Activated naive CD8-positive, alpha-beta T cell treated with anti-CD3 and anti-CD28 coated beads, Interleukin-2, amount 10 ng/mL, durations not matched to agents 7 days and 5 days (primary cell): ENCODE results near the gene IFNL3. TPM values are rescaled to one million over a fixed set of nuclear protein-coding genes. Genes with fewer than 3 reads are reported as not detected.
"Not testable (repeated sequence)": the region's sequence is repeated elsewhere in the genome, so short reads cannot be mapped to it uniquely, and the experiment has no call there.

Experiments used
- ATAC-seq: fragments of 150-1000 bp; cut with Tn5 transposase; one replicate; pipeline ENCODE4 v1.10.0; 2021; ENCODE audit warnings: low read depth, moderate library complexity
- POLR2A ChIA-PET: fragments of 350-600 bp; sonication (Branson Sonifier 250); formaldehyde crosslinking; loops from one replicate; lab custom pipeline; 2021; ENCODE audit warnings: antibody characterized with exemption; lab: Charles Lee
- DNase-seq: peaks from one replicate; pipeline ENCODE4 v3.0.0; 2021
- H3K27ac Mint-ChIP-seq: one replicate; pipeline ENCODE4 v1.8.0; 2022; ENCODE audit warnings: mild to moderate bottlenecking, mixed read lengths
- H3K27me3 Mint-ChIP-seq: one replicate; pipeline ENCODE4 v1.8.0; 2022; ENCODE audit warnings: mild to moderate bottlenecking, moderate library complexity, mixed read lengths
- H3K36me3 Mint-ChIP-seq: one replicate; pipeline ENCODE4 v1.8.0; 2021; ENCODE audit warnings: mild to moderate bottlenecking, mixed read lengths
- H3K4me1 Mint-ChIP-seq: one replicate; pipeline ENCODE4 v1.8.0; 2021; ENCODE audit warnings: mixed read lengths
- H3K4me3 Mint-ChIP-seq: one replicate; pipeline ENCODE4 v1.8.0; 2022; ENCODE audit warnings: mild to moderate bottlenecking, moderate library complexity, mixed read lengths
- H3K9me3 Mint-ChIP-seq: one replicate; pipeline ENCODE4 v1.8.0; 2021; ENCODE audit warnings: mixed read lengths
- total RNA-seq, 2 experiments: library from RNA; stranded (reverse); gene quantifications; one replicate each; pipeline ENCODE4 v1.2.3, GENCODE V29; 2021

Gene IFNL3
- not detected for total RNA-seq

- H3K4me1 Mint-ChIP-seq, H3K27me3 Mint-ChIP-seq, H3K4me3 Mint-ChIP-seq, POLR2A ChIA-PET, DNase-seq, ATAC-seq, H3K9me3 Mint-ChIP-seq, H3K36me3 Mint-ChIP-seq, H3K27ac Mint-ChIP-seq: not testable (repeated sequence)
Observed at GRCh38 chr19:39244410-39245100, at the start of gene IFNL3. IFNL3 (minus strand) TSS chr19:39245006; CDS start chr19:39244967, 39 bp downstream.

DNA sequence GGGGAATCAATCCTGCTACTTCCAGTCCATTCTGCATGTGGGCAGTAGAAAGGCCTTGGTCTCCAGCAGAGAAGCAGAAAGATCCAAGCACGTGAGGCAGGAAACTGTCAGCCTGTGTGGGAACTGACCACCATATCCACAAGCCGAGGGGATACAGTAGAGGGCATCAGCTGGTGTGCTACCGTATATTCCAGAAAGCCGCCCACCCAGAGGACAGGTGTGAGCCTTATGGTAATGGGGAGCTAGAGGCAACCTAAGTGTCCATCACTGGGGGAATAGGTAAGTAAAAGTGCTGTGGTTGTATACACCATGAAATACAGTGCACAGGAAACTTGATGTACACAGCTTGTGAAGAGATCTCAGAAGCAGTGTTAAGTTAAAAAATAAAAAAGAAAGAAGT, 48.6 kb upstream of the IFNL3 start:
- no peak overlapping the region for H3K4me3 Mint-ChIP-seq
- no peak for ATAC-seq
- no peak overlapping the region for H3K27ac Mint-ChIP-seq
- peaks cover 26% of the 10 kb centered on the region for H3K4me1 Mint-ChIP-seq
- no peaks in the 10 kb centered on the region for H3K9me3 Mint-ChIP-seq
- POLR2A ChIA-PET: no interaction called here
- H3K36me3 Mint-ChIP-seq: peaks cover 5% of the 10 kb centered on the region
- H3K27me3 Mint-ChIP-seq: peaks cover 29% of the 10 kb centered on the region
- no peak for DNase-seq

DNA sequence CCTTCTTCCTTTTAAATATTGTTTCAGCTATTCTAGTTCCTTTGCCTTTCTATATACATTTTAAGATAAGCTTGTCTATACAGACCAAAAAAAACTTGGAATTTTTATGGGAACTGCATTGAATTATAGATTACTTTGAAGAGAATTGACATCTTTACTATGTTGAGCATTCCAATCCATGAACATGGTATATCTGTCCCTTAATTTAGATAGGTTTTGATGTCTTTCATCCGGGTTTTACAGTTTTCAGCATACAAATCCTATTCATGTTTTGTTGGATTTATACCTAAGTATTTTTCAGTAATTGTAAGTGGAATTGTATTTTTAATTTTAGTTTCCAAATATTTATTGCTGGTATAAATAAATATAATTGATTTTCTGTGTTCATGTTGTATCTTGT, 39.2 kb upstream of the IFNL3 start:
- Mint-ChIP-seq H3K4me1 (no peaks in the 10 kb centered on the region), H3K4me3 (no peak overlapping the region), H3K27me3 (peaks cover 55% of the 10 kb centered on the region), H3K9me3 (peaks cover 10% of the 10 kb centered on the region), H3K36me3 (peaks cover 2% of the 10 kb centered on the region), H3K27ac (no peak overlapping the region)
- POLR2A ChIA-PET: no interaction called here
- no peak for DNase-seq
- no peak for ATAC-seq

DNA sequence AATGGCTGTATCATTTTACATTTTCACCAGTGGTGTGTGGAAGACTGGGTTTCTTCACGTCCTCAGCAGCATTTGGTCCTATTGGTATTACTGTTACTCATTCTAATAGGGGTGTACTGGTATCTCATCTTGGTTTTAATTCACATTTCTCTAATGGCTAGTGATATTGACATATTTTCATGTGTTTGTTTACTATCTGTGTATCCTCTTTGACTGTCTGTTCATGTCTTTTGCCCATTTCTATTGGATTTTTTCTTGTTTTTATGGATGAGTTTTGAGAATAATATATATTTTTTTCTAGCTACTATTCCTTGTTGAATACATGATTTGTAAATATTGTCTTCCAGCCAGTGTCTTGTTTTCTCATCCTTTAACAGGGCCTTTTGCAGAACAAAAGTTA, 37.2 kb upstream of the IFNL3 start:
- DNase-seq (no peak), ATAC-seq (no peak)
- Mint-ChIP-seq H3K36me3 (peaks cover 2% of the 10 kb centered on the region), H3K27me3 (peaks cover 40% of the 10 kb centered on the region), H3K4me1 (no peaks in the 10 kb centered on the region), H3K4me3 (no peak overlapping the region), H3K27ac (no peak overlapping the region), H3K9me3 (peaks cover 10% of the 10 kb centered on the region)
- POLR2A ChIA-PET: no interaction called here

DNA sequence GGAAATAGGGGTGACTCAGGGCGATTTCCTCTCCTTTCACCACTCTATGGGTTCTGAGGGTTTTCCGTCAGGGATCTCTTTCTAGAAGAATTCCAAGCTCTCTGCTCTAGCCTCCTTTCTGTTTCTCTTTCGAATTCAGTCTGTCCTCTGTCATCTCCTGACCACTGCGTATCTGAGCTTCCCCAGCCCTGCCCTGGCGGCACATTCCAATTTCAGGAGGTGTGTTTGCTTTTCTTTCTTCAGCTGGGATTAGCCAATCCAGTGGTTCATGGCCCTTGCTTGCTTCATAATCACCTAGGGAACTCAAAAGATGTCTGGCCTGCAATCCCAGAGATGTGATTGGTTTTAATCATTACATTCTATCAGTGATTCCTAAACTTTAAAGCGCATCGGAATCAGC, 32.8 kb upstream of the IFNL3 start:
- no peak for ATAC-seq
- Mint-ChIP-seq H3K4me1 (no peaks in the 10 kb centered on the region), H3K27ac (no peak overlapping the region), H3K36me3 (no peaks in the 10 kb centered on the region), H3K9me3 (peaks cover 3% of the 10 kb centered on the region), H3K27me3 (peaks cover 22% of the 10 kb centered on the region), H3K4me3 (no peak overlapping the region)
- no peak for DNase-seq
- POLR2A ChIA-PET: no interaction called here

- Mint-ChIP-seq H3K4me3 (no peak overlapping the region), H3K9me3 (no peaks in the 10 kb centered on the region), H3K36me3 (no peaks in the 10 kb centered on the region), H3K4me1 (no peaks in the 10 kb centered on the region), H3K27me3 (peaks cover 17% of the 10 kb centered on the region), H3K27ac (no peak overlapping the region)
- DNase-seq (no peak), ATAC-seq (no peak)
- POLR2A ChIA-PET: no interaction called here
Observed at GRCh38 chr19:39276740-39277139, 31.9 kb upstream of the IFNL3 start.

DNA sequence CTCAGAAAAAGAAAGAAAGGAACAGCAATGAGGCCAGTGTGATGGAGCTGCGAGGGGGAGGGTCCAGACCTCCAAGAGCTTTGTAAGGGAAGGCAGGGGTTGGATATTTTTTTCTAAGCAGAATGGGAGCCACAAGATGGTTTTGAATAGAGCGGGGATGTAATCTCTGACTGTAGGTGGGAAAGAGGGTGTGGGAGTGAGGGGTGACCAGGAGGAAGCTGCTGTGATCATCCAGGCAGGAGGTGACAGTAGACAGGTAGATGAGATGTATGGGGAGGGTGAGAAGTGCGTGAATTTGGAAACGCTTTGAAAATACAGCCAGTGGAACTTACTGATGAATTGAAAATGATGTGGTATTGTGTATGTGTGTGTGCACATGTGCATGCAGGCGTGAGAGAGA, 30.8 kb upstream of the IFNL3 start:
- POLR2A ChIA-PET: no interaction called here
- ATAC-seq (no peak), DNase-seq (no peak)
- Mint-ChIP-seq H3K36me3 (no peaks in the 10 kb centered on the region), H3K27ac (no peak overlapping the region), H3K27me3 (peaks cover 15% of the 10 kb centered on the region), H3K4me3 (no peak overlapping the region), H3K9me3 (no peaks in the 10 kb centered on the region), H3K4me1 (no peaks in the 10 kb centered on the region)

GRCh38 chr19:39273859-39274258, 29.1 kb upstream of the IFNL3 start:
- H3K4me3 Mint-ChIP-seq, H3K27ac Mint-ChIP-seq, ATAC-seq, H3K9me3 Mint-ChIP-seq, POLR2A ChIA-PET, H3K4me1 Mint-ChIP-seq, H3K36me3 Mint-ChIP-seq, DNase-seq: not testable (repeated sequence)
- H3K27me3 Mint-ChIP-seq: peaks cover 14% of the 10 kb centered on the region

- DNase-seq (no peak), ATAC-seq (no peak)
- POLR2A ChIA-PET: no interaction called here
- no peaks in the 10 kb centered on the region for H3K9me3 Mint-ChIP-seq
- peaks cover 2% of the 10 kb centered on the region for H3K4me1 Mint-ChIP-seq
- no peak overlapping the region for H3K4me3 Mint-ChIP-seq
- no peaks in the 10 kb centered on the region for H3K36me3 Mint-ChIP-seq
- H3K27me3 Mint-ChIP-seq: peaks cover 15% of the 10 kb centered on the region
- no peak overlapping the region for H3K27ac Mint-ChIP-seq
Observed at GRCh38 chr19:39270036-39270871, 25.4 kb upstream of the IFNL3 start.

GRCh38 chr19:39269369-39269768, 24.6 kb upstream of the IFNL3 start:
- peaks cover 19% of the 10 kb centered on the region for H3K27me3 Mint-ChIP-seq
- H3K27ac Mint-ChIP-seq, DNase-seq, H3K9me3 Mint-ChIP-seq, ATAC-seq, H3K36me3 Mint-ChIP-seq, H3K4me1 Mint-ChIP-seq, POLR2A ChIA-PET, H3K4me3 Mint-ChIP-seq: not testable (repeated sequence)

GRCh38 chr19:39268531-39269223, 23.9 kb upstream of the IFNL3 start:
- H3K4me1 Mint-ChIP-seq, H3K36me3 Mint-ChIP-seq, H3K27ac Mint-ChIP-seq, H3K4me3 Mint-ChIP-seq, POLR2A ChIA-PET, DNase-seq, ATAC-seq, H3K9me3 Mint-ChIP-seq: not testable (repeated sequence)
- peaks cover 25% of the 10 kb centered on the region for H3K27me3 Mint-ChIP-seq

DNA sequence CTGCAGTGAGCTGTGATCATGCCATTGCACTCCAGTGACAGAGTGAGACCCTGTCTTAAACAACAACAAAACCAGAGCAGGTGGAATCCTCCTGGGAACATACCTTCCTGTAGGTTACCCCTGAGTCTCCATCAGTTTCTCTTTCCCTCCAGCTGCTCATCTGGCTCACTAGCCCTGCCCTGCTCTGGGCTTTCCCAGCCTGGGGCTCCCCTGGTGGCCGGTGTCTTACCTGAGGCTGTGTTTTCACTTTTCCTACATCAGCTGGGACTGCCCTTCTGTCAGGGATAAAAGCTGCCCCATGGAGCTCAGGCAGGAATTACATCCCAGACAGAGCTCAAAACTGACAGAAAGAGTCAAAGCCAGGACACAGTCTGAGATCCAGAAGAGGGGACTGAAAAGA, 23.3 kb upstream of the IFNL3 start, which contains the start of gene IFNL2:
Gene IFNL2, plus strand, starts transcription at position 312 of the 400 bp plus-strand sequence. CDS start 173 bp downstream, outside the sequence.
- H3K4me1 Mint-ChIP-seq, POLR2A ChIA-PET: not testable (repeated sequence)
- ATAC-seq: peak; percentile 69

GRCh38 chr19:39265321-39265916, 20.6 kb upstream of the IFNL3 start:
- POLR2A ChIA-PET: no interaction called here
- Mint-ChIP-seq H3K27me3 (peaks cover 49% of the 10 kb centered on the region), H3K4me1 (peaks cover 2% of the 10 kb centered on the region), H3K36me3 (no peaks in the 10 kb centered on the region), H3K9me3 (no peaks in the 10 kb centered on the region), H3K4me3 (no peak overlapping the region), H3K27ac (no peak overlapping the region)
- ATAC-seq (peak; percentile 15), DNase-seq (no peak)

More for the DNA sequence above, 23.3 kb upstream of the IFNL3 start, which contains the start of gene IFNL2:
- DNase-seq, H3K27ac Mint-ChIP-seq, H3K9me3 Mint-ChIP-seq, H3K4me3 Mint-ChIP-seq, H3K36me3 Mint-ChIP-seq: not testable (repeated sequence)
- peaks cover 31% of the 10 kb centered on the region for H3K27me3 Mint-ChIP-seq
